Measurements from ENCODE around the gene WFDC8. TPM values are rescaled to one million over a fixed set of nuclear protein-coding genes. Genes with fewer than 3 reads are reported as not detected.

The WFDC8 gene
- total and polyA plus RNA-seq, 4 donors = not detected

DNA sequence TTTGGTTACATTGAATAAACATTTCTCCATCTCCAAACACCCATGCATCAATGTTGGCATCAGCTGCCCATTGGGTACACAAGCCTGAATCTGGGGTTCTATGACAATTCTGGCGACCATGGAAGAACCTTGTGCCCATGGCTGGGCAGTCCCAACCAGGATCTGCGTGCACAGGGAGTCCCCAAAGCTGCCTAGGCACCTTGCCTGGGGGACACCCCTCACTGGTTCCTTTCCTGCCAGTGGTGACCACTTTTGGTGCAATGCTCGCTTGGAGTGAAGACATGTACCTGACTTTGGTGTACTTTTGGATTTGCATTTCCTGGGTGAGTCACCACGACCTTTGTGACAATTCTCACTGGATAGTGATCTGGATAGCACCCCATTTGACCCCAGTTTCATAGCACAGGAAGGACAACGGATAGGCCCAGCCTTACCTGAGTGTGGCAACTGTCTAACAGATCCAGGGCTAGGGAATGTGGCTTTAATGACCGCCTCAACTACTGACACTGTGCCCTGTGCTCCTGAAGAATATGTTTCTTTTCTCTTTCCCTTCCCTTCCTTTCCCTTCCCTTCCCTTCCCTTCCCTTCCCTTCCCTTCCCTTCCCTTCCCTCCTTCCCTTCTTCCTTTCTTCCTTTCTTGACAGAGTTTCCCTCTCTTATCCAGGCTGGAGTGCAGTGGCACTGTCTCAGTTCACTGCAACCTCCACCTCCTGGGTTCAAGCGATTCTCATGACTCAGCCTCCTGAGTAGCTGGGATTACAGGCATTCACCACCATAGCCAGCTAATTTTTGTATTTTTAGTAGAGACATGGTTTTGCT, 70.8 kb downstream of the WFDC8 start (continued):
- TF ChIP-seq, protein P1, sequence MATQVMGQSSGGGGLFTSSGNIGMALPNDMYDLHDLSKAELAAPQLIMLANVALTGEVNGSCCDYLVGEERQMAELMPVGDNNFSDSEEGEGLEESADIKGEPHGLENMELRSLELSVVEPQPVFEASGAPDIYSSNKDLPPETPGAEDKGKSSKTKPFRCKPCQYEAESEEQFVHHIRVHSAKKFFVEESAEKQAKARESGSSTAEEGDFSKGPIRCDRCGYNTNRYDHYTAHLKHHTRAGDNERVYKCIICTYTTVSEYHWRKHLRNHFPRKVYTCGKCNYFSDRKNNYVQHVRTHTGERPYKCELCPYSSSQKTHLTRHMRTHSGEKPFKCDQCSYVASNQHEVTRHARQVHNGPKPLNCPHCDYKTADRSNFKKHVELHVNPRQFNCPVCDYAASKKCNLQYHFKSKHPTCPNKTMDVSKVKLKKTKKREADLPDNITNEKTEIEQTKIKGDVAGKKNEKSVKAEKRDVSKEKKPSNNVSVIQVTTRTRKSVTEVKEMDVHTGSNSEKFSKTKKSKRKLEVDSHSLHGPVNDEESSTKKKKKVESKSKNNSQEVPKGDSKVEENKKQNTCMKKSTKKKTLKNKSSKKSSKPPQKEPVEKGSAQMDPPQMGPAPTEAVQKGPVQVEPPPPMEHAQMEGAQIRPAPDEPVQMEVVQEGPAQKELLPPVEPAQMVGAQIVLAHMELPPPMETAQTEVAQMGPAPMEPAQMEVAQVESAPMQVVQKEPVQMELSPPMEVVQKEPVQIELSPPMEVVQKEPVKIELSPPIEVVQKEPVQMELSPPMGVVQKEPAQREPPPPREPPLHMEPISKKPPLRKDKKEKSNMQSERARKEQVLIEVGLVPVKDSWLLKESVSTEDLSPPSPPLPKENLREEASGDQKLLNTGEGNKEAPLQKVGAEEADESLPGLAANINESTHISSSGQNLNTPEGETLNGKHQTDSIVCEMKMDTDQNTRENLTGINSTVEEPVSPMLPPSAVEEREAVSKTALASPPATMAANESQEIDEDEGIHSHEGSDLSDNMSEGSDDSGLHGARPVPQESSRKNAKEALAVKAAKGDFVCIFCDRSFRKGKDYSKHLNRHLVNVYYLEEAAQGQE (IDR thresholded peaks at IDR 0.05) = no peak
- TF ChIP-seq FOXA2 (IDR thresholded peaks at IDR 0.05) = no peak
- no peak for TF ChIP-seq YY1 (IDR thresholded peaks at IDR 0.05)
- TF ChIP-seq GABPA (IDR thresholded peaks at IDR 0.05 in 1 of 2, conservative IDR thresholded peaks at IDR 0.05 in 1 of 2) = no peak
- TF ChIP-seq HNF4G (IDR thresholded peaks at IDR 0.05) = no peak

DNA sequence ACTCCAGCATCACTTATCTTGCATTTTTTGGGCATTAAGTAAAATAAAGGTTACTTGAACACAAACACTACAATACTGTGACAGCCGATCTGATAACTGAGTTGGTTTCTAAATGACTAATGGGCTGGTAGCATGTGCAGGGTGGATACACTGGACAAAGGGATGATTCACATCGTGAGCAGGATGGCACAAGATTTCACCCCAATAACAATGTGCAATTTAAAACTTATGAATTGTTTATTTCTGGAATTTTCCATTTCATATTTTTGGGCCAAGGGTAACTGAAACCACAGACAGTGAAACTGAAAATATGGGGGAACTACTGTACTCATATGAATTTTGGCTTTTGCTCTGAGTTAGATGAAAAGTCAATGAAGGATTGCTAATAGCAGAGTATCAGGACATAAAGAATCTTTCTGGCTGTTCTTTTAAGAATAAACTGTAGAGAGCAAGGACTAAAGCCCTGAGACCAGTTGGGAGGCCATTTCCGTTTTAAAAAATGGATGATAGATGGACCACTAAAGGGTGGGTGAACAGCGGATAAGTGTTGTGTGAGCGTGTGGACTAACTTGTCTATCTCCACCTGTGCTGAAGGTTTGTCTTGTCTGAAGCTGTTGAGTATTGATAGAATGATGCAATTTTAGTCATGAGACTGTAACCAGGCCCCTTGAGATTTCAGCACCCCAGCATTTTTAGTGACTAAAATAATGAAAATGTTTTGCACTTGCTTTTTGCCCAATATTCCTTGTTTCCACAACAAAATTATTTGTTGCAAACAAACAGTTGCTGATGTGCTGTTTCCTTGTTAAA, 71.9 kb downstream of the WFDC8 start:
- Histone ChIP-seq H3K9me3 (ENCODE audit: control insufficient read depth in 4 of 4, low read length in 3 of 4) (no peaks in the 10 kb centered on the region), H3K4me1 (ENCODE audit: control insufficient read depth in 4 of 4, insufficient read depth in 4 of 4, low read length in 3 of 4) (no peaks in the 10 kb centered on the region), H3K36me3 (ENCODE audit: control insufficient read depth in 4 of 4, insufficient read depth in 3 of 4, low read depth in 1 of 4, low read length in 3 of 4) (no peaks in the 10 kb centered on the region), H3K4me3 (ENCODE audit: low read depth in 1 of 3, low read length in 3 of 3) (no peak overlapping the region), H3K27ac (ENCODE audit: low read depth in 1 of 2, low read length in 2 of 2) (no peak overlapping the region), H3K9ac (ENCODE audit: low read depth in 1 of 2, low read length in 2 of 2) (no peak overlapping the region), H3K27me3 (ENCODE audit: control insufficient read depth in 4 of 4, insufficient read depth in 4 of 4, low read length in 3 of 4) (peaks cover 0 to 10% (median under 1%) of the 10 kb centered on the region in 4 donors)
- TF ChIP-seq FOXA2 (IDR thresholded peaks at IDR 0.05) = no peak
- TF ChIP-seq, protein P2, sequence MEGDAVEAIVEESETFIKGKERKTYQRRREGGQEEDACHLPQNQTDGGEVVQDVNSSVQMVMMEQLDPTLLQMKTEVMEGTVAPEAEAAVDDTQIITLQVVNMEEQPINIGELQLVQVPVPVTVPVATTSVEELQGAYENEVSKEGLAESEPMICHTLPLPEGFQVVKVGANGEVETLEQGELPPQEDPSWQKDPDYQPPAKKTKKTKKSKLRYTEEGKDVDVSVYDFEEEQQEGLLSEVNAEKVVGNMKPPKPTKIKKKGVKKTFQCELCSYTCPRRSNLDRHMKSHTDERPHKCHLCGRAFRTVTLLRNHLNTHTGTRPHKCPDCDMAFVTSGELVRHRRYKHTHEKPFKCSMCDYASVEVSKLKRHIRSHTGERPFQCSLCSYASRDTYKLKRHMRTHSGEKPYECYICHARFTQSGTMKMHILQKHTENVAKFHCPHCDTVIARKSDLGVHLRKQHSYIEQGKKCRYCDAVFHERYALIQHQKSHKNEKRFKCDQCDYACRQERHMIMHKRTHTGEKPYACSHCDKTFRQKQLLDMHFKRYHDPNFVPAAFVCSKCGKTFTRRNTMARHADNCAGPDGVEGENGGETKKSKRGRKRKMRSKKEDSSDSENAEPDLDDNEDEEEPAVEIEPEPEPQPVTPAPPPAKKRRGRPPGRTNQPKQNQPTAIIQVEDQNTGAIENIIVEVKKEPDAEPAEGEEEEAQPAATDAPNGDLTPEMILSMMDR (IDR thresholded peaks at IDR 0.05; ENCODE audit: low read depth, low read length, missing input control) = no peak
- TF ChIP-seq, protein P3, sequence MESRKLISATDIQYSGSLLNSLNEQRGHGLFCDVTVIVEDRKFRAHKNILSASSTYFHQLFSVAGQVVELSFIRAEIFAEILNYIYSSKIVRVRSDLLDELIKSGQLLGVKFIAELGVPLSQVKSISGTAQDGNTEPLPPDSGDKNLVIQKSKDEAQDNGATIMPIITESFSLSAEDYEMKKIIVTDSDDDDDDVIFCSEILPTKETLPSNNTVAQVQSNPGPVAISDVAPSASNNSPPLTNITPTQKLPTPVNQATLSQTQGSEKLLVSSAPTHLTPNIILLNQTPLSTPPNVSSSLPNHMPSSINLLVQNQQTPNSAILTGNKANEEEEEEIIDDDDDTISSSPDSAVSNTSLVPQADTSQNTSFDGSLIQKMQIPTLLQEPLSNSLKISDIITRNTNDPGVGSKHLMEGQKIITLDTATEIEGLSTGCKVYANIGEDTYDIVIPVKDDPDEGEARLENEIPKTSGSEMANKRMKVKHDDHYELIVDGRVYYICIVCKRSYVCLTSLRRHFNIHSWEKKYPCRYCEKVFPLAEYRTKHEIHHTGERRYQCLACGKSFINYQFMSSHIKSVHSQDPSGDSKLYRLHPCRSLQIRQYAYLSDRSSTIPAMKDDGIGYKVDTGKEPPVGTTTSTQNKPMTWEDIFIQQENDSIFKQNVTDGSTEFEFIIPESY (IDR thresholded peaks at IDR 0.05) = no peak
- no peak for TF ChIP-seq JUND (IDR thresholded peaks at IDR 0.05)
- no peak for TF ChIP-seq TAF1 (conservative IDR thresholded peaks at IDR 0.05)
- TF ChIP-seq EGR1 (IDR thresholded peaks at IDR 0.05; ENCODE audit: low read depth in 2 of 2) = no peak
- TF ChIP-seq HNF4A (conservative IDR thresholded peaks at IDR 0.05) = no peak
- TF ChIP-seq, protein P4, sequence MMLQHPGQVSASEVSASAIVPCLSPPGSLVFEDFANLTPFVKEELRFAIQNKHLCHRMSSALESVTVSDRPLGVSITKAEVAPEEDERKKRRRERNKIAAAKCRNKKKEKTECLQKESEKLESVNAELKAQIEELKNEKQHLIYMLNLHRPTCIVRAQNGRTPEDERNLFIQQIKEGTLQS (IDR thresholded peaks at IDR 0.05) = no peak
- no peak for TF ChIP-seq YY1 (IDR thresholded peaks at IDR 0.05)
- TF ChIP-seq, protein P5, sequence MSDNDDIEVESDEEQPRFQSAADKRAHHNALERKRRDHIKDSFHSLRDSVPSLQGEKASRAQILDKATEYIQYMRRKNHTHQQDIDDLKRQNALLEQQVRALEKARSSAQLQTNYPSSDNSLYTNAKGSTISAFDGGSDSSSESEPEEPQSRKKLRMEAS (IDR thresholded peaks at IDR 0.05) = no peak
- TF ChIP-seq SP1 (IDR thresholded peaks at IDR 0.05) = no peak
- TF ChIP-seq GABPA (IDR thresholded peaks at IDR 0.05 in 1 of 2, conservative IDR thresholded peaks at IDR 0.05 in 1 of 2) = no peak
- TF ChIP-seq RXRA (IDR thresholded peaks at IDR 0.05) = no peak
- no peak for TF ChIP-seq FOXA1 (IDR thresholded peaks at IDR 0.05)
- 82% methylated on average over 5 of the region's 5 CpGs for WGBS
- no peak for DNase-seq (ENCODE audit: low spot score)

All from liver (tissue), 9 donors.